Right lobe of liver (tissue), 4 donors: Measurements from ENCODE around the gene KCNN3.

Source experiments
- POLR2A ChIP-seq: fragments of 450-650 bp; IDR thresholded peaks from one replicate; pipeline ENCODE4 v1.6.1; 2017; ENCODE audit warnings: antibody characterized with exemption, mild to moderate bottlenecking
- TF ChIP-seq, protein P1 (sequence below), 4 donors: fragments of 200-600 bp in 3 of 4; fragments of 450-650 bp in 1 of 4; IDR thresholded peaks; one replicate each; pipeline versions ENCODE4 v1.5.1 to v1.8.0; 2016 to 2022; ENCODE audit warnings: antibody characterized with exemption in 4 of 4, mild to moderate bottlenecking in 2 of 4
- donor health status: DM: no; HTN: no; CAD: no.
- donor health status: DM: no; HTN: no; CAD: no.
- donor health status: DM: no; HTN: yes; CAD: no.

DNA sequence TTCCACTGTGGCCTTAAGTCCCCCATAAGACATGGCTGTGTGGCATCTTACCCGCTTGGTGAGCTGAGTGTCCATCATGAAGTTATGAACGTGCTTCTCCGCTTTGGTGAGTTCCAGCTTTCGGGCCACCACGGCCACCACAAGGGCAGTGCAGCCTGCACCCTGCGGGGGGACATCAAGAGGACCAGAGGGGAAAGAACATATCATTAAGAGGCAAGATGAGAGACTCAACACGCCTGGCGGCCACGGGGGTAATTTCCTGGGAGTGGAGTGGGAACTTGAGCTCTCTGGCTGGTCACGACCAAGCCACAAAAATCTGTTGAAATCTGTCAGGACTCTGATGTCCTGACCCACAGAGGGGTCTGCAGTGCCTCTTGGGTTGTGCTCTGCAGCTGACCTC is 144.2 kb downstream of the KCNN3 start:
- TF ChIP-seq POLR2A = no peak
- TF ChIP-seq, protein P1, sequence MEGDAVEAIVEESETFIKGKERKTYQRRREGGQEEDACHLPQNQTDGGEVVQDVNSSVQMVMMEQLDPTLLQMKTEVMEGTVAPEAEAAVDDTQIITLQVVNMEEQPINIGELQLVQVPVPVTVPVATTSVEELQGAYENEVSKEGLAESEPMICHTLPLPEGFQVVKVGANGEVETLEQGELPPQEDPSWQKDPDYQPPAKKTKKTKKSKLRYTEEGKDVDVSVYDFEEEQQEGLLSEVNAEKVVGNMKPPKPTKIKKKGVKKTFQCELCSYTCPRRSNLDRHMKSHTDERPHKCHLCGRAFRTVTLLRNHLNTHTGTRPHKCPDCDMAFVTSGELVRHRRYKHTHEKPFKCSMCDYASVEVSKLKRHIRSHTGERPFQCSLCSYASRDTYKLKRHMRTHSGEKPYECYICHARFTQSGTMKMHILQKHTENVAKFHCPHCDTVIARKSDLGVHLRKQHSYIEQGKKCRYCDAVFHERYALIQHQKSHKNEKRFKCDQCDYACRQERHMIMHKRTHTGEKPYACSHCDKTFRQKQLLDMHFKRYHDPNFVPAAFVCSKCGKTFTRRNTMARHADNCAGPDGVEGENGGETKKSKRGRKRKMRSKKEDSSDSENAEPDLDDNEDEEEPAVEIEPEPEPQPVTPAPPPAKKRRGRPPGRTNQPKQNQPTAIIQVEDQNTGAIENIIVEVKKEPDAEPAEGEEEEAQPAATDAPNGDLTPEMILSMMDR (IDR thresholded peaks at IDR 0.05) = no peak
